ENCODE results near the gene ARHGAP25. TPM values are rescaled to one million over a fixed set of nuclear protein-coding genes. Genes with fewer than 3 reads are reported as not detected.
A peak's percentile ranks its signal among the peaks of the same experiment; 100 is the strongest.

Gene ARHGAP25
- total and polyA plus RNA-seq, 2 of the 4 experiments (the other 2 are of a cell fraction) = 0.29 to 0.36 TPM

DNA sequence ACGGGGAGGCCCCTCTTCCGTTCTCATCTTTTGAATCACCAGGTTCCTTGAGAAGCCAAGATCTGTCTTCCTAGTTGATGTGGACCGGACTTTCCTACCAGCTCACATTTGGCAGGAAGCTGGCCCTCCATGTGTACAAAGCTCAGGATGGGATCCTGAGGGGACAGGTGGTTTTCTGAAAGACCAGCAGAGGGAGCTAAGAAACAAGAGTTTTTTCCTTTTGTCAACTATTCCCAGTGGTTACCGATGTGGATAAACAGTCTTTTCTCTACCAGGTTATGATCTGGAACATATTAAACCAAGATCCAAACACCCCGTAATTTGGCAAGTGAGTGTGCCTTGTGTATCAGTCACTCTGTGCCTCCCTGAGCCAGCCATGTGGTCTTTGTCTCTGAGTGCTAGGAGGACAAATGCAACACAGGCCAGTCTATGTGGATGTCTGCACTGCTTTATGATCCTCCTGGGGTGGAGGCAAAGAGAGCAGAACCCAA, 25.1 kb upstream of the ARHGAP25 start (continued):
- peak; percentile 72 for TF ChIP-seq CTCF (conservative IDR thresholded peaks at IDR 0.05; ENCODE audit: low read depth, low read length)

GRCh38 chr2:68710336-68710735, 24.3 kb upstream of the ARHGAP25 start:
- intact Hi-C loops (cut with micrococcal nuclease) = no loop called here
- Histone ChIP-seq H3K4ac (ENCODE audit: low read depth, low read length) (peak overlapping the region; percentile 71; the same call in 1 of the 2 replicates), H3K79me1 (ENCODE audit: low read depth in 1 of 2, low read length in 2 of 2) (no peaks in the 10 kb centered on the region), H3K4me3 (ENCODE audit: insufficient read depth, low read depth, low read length) (no peak overlapping the region), H4K8ac (ENCODE audit: low read depth in 2 of 2, low read length in 2 of 2) (peak overlapping the region in 1 of 2 experiments; percentile 24; a peak in 1 of 4 replicates), H3K36me3 (ENCODE audit: control insufficient read depth, insufficient read depth, low read length) (no peaks in the 10 kb centered on the region), H3K14ac (replicated peaks; ENCODE audit: low read depth, low read length) (peak overlapping the region; percentile 2; the same call in 1 of the 2 replicates), H3K56ac (ENCODE audit: extremely low read depth, insufficient read depth, low read length) (no peak overlapping the region), H3K4me1 (ENCODE audit: control insufficient read depth, insufficient read depth, low read length) (peaks cover 4% of the 10 kb centered on the region), H4K5ac (ENCODE audit: low read depth, low read length) (no peak overlapping the region), H2BK20ac (ENCODE audit: low read depth, low read length) (peak overlapping the region; percentile 41; the same call in 1 of the 2 replicates), H3K9me3 (ENCODE audit: control insufficient read depth, insufficient read depth, low read length) (no peaks in the 10 kb centered on the region; the same call in 1 of the 2 replicates), H3K9me1 (ENCODE audit: insufficient read depth, low read length) (0 out of 2 replicates have a peak, but pooled peaks cover 4% of the 10 kb centered on the region), H4K91ac (ENCODE audit: insufficient read depth, low read depth, low read length) (no peak overlapping the region; the same call in 1 of the 2 replicates), H2AK5ac (ENCODE audit: low read depth, low read length) (no peak overlapping the region), H3K18ac (ENCODE audit: low read depth, low read length) (no peak overlapping the region), H3K4me2 (ENCODE audit: low read depth, low read length) (no peak overlapping the region), H3K9ac (ENCODE audit: low read depth, low read length) (no peak overlapping the region), H2BK120ac (ENCODE audit: low read depth, low read length) (peak overlapping the region; percentile 48; the same call in 1 of the 2 replicates), H2AFZ (replicated peaks; ENCODE audit: low read length, poor library complexity) (no peak overlapping the region), H3K23ac (ENCODE audit: low read depth, low read length) (0 out of 2 replicates have a peak overlapping the region, but pooled peaks have one; percentile 44), H2BK15ac (ENCODE audit: low read depth, low read length) (peak overlapping the region; percentile 8; the same call in 1 of the 3 replicates), H2AK9ac (replicated peaks; ENCODE audit: low read depth, low read length, poor library complexity) (peak overlapping the region; percentile 42), H3K27ac (ENCODE audit: insufficient read depth, low read length) (no peak overlapping the region), H3K27me3 (ENCODE audit: control insufficient read depth, insufficient read depth, low read length) (peaks cover 24% of the 10 kb centered on the region), H4K20me1 (ENCODE audit: insufficient read depth, low read length) (no peaks in the 10 kb centered on the region), H2BK5ac (ENCODE audit: low read depth, low read length, poor library complexity, severe bottlenecking) (no peak overlapping the region)
- no peak for TF ChIP-seq CHD1 (IDR thresholded peaks at IDR 0.05; ENCODE audit: low read depth, low read length)
- no peak for TF ChIP-seq BHLHE40 (IDR thresholded peaks at IDR 0.05; ENCODE audit: low read depth, low read length)
- no peak for TF ChIP-seq MAFK (IDR thresholded peaks at IDR 0.05; ENCODE audit: low read depth, low read length)
- TF ChIP-seq FOS (IDR thresholded peaks at IDR 0.05; ENCODE audit: low read depth, low read length) = 0 out of 2 replicates have a peak, but pooled peaks have one; percentile 18
- no peak for TF ChIP-seq RFX5 (IDR thresholded peaks at IDR 0.05; ENCODE audit: low read depth, low read length)
- no peak for TF ChIP-seq RCOR1 (IDR thresholded peaks at IDR 0.05; ENCODE audit: insufficient replicate concordance, low read length)
- TF ChIP-seq SMC3 (IDR thresholded peaks at IDR 0.05; ENCODE audit: low read depth, low read length) = no peak
- no TSS peak for BruUV-seq (replicated peaks)
- no CpG with 5 or more reads among the region's 1 CpG for WGBS, 2 experiments (ENCODE audit: extremely low coverage in 2 of 2, insufficient read length in 1 of 2)
- POLR2A ChIA-PET (ENCODE audit: unreplicated experiment) = no interaction called here
- CTCF ChIA-PET = interaction anchor here (1.6 to 3.2 kb wide), 2 partner anchors 10 to 215 kb away, joined by 3 to 24 read pairs; no protein-coding TSS in a partner anchor
- 0 out of 2 replicates have a peak, but pooled peaks have one; percentile 44 for ATAC-seq (ENCODE audit: low read depth)
- DNase-seq = peak; percentile 61
- in situ Hi-C loops (cut with MboI; ENCODE audit: low sequenced_read_pairs) = no loop called here
- dilution Hi-C loops (cut with HindIII; ENCODE audit: low sequenced_read_pairs, unreplicated experiment) = no loop called here
